HG03520 (cell line): ENCODE results near the gene PRAMEF20.
"Not testable (repeated sequence)": the region's sequence is repeated elsewhere in the genome, so short reads cannot be mapped to it uniquely, and the experiment has no call there.

Source experiments
- ATAC-seq: cut with Tn5 transposase; IDR thresholded peaks from one replicate; pipeline ENCODE4 v1.9.1; 2021; ENCODE audit warnings: mild to moderate bottlenecking, moderate library complexity; ENCODE audit not compliant: unreplicated experiment

PRAMEF20 gene

DNA sequence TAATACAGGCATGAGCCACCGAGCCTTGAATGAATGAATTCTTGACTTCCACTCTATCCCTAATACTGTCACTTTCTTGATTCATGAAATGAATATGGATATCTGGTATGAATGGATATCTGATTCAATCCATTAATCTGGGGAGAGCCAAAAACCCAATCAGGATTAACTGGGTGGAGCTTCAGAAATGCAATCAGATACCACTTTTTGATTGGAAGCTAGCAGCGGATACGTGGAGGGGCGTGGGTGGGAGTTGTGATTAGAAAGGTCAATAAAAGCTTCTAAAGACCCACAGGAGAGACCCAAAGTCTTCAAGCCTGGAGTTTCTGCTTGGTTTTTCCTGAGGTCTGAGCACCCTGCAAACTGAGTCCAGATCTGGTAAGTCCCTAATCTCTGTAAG is at the start of gene PRAMEF20:
TSS of gene PRAMEF20 (plus strand) at position 301 of the 400 bp plus-strand sequence. CDS start 5,905 bp downstream, outside the sequence.
- not testable (repeated sequence) for ATAC-seq

DNA sequence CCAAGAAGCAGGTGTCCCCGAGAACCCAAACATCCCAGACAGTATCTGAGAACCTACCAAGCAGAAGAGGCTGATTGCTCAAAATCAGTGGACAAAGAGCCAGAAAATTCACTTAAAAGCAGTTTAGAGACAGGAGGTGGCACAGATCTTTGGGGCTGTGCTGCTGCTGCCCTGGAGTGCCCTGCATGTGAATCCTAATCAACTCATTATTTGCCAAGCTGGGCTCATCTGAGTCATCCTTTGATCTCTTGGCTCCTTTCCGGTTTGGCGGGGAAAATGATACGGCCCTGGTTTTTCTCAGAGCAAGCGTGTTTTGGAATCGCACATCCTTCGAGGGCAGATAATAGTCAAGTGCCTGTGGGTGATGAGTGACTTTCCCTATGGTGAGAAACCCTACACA is 47.9 kb upstream of the PRAMEF20 start:
- ATAC-seq, result not testable (repeated sequence)

DNA sequence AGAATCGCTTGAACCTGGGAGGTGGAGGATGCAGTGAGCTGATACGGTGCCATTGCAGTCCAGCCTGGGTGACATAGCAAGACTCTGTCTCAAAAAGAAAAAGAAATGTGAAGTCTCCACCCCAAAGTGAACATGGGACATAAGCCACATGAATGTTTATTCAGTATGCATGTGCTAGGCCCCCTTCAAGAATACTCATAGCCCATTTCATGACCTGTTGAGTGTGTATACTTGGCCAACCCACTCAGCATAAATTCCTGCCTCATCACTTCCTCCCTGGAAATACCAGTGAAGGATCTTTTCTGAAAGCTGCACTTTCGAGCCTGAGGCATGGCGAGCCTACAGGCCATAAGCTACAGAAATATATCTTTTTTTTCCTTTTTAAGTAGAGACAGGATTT is 45.3 kb upstream of the PRAMEF20 start:
- ATAC-seq, result not testable (repeated sequence)

DNA sequence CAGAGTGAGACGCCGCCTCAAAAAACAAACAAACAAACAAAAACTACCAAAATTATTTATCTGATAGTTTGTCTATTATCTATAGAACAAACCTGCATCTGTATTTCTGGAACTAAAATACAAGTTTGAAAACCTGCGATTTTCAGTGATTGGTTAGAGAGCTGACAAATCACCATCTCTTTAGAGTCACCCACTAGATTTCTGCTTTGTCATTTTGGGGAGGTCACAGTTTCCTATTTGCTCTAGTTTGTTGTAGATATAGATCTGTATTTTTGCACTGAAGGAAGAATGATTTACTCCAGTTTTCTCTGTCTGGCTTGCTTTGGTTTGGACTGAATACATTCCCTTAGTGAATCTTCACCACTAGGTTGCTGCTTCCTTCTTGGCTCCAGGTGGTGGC is 43.7 kb upstream of the PRAMEF20 start:
- not testable (repeated sequence) for ATAC-seq

DNA sequence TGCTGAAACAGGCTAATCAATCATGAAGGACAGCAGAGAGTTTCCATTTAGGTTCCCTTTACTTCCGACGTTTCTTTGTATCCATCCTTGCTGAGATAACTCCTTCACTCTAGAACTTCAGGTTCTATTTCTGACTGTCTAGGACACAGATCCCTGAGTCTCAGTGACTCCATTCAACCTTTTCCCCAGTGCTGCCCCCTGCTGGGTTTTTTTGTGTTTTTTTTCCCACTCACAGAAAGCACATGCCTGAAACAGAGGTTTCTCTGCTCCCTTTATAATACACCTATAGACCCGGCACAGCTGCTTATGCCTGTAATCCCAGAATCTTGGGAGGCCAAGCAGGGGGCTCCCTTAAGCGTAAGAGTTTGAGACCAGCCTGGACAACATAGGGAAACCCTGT is 41.7 kb upstream of the PRAMEF20 start:
- not testable (repeated sequence) for ATAC-seq

DNA sequence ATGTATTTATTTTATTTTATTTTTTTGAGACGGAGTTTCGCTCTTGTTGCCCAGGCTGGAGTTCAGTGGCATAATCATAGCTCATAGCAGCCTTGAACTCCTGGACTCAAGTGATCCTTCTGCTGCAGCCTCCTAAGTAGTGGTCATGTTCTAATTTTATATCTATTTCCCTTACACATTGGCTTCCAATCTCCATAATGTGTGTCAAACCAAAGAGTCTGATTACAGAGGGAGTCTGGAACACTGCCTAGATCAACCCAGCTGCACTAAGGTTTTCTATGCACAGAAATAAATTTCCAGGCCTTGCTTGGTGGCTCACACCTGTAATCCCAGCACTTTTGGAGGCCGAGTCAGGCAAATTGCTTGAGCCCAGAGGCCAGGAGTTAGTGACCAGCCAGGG is 31.3 kb upstream of the PRAMEF20 start:
- ATAC-seq, result not testable (repeated sequence)

DNA sequence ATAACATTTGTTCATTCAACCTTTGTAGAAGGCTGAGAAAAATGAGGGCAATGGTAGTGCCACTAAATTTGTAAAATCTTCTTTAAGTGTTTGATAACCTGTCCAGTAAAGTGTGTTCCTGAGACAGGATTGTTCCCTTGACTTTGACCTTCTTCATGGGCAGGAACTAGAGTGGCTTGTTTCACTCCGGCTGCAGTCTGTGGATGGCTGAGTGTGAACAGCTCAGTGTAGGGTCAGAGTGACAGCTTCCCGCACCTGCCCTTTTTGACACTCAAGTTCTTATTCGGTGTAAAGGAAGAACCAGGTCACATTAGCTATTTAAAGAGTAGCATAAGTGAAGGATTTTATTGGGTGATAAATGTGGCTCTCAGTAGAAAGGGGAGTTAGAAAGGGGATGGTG is 29.9 kb upstream of the PRAMEF20 start:
- not testable (repeated sequence) for ATAC-seq

DNA sequence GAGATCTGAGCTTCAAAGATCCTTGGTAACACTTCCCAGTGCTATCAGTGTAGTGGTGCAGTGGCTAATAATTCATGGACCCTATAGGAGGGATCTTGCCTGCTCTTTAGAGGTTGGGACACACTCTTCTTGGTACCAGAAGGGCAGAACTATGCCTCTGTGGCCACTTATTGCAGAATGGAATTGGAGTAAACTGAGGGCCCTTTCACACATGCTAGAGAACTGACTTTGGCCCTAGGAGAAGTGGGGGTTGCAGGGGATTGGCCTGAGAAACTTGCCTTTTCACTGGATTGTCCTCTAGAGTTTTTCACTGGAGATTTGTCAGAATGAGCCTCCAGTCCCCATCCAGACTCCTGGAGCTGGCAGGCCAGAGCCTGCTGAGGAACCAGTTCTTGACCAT is 20.9 kb upstream of the PRAMEF20 start, which contains the start of gene PRAMEF17:
TSS of gene PRAMEF17 (plus strand) at position 301 of the 400 bp plus-strand sequence. CDS start at position 327, 26 bp downstream.
- not testable (repeated sequence) for ATAC-seq

DNA sequence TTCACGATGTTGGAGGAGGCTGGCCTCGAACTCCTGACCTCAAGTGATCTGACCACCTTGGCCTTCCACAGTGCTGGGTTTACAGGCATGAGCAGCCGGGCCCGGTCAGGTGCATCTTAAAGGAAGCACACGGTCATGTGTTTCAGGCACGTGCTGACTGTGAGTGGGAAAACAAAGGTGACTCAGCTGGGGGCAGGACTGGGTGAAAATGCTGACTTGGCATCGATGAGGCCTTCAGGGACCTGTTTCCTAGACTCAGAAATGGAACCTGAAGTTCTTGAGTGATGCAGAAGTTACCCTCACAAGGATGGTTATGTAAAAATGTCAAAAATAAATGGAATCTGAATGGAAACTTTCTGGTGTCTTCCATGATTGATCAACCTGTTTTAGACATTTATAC is 17.2 kb upstream of the PRAMEF20 start:
- ATAC-seq, result not testable (repeated sequence)

DNA sequence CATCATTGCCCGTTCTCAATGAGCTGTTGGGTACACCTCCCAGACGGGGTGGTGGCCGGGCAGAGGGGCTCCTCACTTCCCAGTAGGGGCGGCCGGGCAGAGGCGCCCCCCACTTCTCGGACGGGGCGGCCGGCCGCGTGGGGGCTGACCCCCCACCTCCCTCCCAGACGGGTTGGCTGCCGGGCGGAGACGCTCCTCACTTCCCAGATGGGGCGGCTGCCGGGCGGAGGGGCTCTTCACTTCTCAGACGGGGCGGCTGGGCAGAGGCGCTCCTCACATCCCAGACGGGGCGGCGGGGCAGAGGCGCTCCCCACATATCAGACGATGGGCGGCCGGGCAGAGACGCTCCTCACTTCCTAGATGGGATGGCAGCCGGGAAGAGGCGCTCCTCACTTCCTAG is 15.5 kb upstream of the PRAMEF20 start:
- ATAC-seq, result not testable (repeated sequence)

DNA sequence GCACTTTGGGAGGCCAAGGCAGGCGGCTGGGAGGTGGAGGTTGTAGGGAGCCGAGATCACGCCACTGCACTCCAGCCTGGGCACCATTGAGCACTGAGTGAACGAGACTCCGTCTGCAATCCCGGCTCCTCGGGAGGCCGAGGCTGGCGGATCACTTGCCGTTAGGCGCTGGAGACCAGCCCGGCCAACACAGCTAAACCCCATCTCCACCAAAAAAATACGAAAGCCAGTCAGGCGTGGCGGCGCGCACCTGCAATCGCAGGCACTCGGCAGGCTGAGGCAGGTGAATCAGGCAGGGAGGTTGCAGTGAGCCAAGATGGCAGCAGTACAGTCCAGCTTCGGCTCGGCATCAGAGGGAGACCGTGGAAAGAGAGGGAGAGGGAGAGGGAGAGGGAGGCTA is 14.9 kb upstream of the PRAMEF20 start:
- ATAC-seq, result not testable (repeated sequence)

DNA sequence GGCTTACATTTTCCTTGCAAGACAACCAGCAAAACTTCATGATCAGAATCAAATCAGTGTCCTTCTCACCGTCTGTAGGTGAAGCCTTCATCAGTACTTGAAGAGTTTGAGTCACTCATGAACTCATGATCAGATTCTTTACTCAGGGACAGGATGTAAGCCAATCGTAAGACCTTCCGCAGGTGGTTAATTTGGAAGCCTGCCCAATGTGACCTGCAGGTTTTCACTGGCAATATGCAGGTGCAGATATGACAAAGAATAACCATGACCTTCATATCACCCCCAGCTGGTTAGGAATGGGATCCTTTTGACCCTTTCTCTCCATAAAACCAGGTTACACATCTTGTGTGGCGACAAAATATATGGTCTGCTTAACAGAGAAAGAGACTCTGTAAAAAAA is 2.4 kb upstream of the PRAMEF20 start:
- ATAC-seq, result no peak

DNA sequence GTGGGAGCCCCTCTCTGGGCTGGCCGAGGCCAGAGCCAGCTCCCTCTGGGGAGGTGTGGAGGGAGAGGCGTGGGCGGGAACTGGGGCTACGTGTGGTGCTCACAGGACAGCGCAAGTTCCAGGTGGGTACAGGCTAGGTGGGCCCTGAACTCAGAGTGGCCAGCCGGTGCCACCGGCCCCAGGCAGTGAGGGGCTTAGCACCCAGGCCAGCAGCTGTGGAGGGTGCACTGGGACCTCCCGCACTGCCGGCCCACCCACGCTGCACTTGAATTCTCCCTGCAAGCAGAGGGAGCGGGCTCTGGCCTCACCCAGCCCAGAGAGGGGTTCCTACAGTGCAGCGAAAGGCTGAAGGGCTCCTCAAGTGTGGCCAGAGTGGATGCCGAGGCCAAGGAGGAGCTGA is 20.2 kb downstream of the PRAMEF20 start:
- ATAC-seq, result no peak

DNA sequence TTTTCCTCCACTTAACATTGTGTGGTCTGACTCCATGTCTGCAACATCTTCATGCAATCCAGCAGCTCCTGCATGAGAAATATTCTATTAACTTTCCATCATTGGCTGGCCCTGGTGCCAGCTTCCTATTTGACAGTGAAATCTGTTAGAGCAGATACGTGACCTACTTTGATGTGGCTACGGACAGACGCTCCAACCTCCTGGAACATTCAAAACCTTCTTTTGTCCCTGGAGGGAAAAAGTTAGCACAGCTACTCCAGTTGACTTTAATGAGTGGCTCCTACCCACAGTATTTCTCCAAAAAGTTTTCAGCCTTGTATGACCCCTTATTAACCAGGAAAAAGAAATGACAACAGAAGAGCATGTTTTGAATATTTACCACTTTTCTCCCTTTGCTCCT is 22.0 kb downstream of the PRAMEF20 start:
- ATAC-seq, result no peak

DNA sequence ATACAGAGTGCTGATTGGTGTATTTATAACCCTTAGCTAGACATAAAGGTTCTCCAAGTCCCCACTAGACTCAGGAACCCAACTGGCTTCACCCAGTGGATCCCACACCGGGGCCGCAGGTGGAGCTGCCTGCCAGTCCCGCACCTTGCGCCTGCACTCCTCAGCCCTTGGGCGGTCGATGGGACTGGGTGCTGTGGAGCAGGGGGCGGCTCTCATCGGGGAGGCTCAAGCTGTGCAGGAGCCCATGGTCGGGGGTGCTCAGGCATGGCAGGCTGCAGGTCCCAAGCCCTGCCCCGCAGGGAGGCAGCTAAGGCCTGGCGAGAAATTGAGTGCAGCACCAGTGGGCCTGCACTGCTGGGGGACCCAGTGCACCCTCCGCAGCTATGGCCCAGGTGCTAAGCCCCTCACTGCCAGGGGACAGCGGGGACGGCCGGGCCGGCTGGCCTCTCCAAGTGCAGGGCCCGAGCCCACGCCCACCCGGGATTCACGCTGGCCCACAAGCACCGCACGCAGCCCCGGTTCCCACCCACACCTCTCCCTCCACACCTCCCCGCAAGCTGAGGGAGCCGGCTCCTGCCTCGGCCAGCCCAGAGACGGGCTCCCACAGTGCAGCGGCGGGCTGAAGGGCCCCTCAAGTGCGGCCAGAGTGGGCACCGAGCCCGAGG is 23.6 kb downstream of the PRAMEF20 start:
- ATAC-seq, result not testable (repeated sequence)

DNA sequence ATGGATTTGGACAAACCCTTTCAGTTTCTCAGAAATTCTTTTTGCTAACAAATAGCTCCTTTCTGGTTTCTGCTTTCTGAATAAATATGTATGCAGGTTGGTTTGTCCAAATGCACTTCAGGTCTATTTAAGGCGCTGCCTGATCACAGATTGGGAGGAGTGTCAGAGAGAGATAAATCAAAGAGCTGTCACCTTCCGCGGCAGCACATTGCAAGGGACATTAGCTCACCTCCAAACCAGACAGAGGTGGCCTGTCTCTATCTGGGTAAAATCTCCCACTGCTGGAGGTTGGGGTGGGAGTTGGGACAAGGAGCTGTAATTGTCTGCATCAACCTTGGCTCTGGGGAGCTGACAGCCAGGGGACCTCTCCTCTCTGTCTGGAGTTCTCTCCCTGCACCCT is 25.2 kb downstream of the PRAMEF20 start:
- no peak for ATAC-seq

DNA sequence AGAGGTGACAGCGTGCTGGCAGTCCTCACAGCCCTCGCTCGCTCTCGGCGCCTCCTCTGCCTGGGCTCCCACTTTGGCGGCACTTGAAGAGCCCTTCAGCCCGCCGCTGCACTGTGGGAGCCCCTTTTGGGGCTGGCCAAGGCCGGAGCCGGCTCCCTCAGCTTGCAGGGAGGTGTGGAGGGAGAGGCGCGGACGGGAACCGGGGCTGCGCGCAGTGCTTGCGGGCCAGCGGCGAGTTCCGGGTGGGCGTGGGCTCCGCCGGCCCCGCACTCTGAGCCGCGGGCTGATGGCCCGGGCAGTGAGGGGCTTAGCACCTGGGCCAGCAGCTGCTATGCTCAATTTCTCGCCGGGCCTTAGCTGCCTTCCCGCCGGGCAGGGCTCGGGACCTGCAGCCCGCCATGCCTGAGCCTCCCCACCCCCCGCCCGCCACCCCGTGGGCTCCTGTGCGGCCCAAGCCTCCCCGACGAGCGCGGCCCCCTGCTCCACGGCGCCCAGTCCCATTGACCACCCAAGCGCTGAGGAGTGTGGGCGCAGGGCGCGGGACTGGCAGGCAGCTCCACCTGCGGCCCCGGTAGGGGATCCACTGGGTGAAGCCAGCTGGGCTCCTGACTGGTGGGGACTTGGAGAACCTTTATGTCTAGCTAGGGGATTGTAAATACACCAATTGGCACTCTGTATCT is 29.0 kb downstream of the PRAMEF20 start:
- not testable (repeated sequence) for ATAC-seq

DNA sequence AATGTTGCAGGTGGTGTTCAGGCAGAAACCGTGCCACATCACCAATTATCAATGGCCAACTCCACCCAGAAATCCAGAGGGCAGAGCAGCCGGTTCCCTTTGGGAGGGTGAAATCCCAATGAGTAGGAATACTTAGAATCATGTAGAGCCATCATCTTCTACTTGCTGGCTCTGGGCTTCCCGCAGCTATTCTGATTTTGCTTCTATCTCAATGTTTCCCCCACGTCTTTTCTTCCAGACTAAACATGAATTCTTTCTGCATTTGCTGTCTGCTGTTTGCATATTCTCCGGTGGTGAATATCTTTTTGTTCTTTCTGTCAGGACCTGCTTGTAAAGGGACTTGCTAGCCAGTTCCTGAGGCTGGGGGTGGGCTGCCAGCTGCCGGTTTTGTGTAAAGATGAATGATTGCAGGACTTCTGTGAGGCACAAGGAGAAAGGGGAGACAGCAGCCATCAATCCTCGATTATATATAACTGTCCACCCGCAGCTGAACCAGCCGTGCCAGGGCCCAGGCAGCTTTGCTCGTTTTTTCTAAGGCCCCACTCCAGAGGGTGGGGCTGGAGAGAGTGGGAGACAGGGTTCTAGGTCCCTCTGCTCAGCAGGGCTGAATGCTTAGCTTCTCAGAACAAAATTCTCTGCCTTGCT is 33.2 kb downstream of the PRAMEF20 start:
- ATAC-seq, result no peak

DNA sequence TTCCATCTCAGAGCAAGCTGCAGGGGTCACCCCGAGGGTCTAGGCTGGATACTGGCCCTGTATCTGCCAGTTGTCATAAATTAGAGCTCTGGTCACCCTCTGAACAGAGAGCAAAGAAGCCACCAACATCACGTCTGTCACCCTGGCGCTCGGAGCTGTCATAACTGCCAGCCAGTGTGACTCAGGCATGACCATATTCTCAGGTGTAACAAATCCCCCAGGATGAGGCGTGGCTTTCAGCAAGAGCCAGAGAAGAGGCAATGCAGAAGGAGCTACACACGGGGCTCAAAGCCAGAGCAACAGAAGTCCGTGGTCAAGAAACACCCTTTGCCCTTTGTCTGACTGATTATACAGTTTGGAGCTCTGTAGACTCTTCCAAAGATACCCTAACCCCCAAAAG is 40.0 kb downstream of the PRAMEF20 start:
- ATAC-seq, result no peak

DNA sequence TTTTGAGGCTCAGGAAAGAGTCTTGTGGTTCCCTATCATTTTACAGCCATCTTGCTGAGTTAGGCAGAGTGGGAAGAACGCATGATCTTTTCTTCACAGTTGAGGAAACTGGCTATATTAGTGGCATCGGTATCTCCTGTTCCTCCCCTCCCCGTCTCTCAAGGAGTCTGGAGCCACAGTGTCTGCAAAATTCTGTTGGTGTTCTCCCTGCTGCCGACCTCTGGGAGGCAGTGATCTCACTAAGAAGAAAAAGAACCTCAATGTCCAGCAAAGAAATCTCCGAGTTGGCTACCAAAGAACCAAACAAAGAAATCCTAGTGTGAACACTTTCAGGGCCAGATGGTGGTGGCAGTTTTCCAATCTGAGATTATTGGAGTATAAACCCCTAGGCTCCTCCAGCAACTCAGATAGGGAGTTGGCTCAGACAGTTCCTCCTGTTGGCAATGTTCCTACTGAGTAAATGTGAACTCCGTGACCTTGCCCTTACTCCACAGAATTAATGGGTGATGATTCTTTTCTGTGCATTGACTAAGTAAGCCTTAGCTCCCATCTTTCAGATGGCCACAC is 41.2 kb downstream of the PRAMEF20 start:
- no peak for ATAC-seq

DNA sequence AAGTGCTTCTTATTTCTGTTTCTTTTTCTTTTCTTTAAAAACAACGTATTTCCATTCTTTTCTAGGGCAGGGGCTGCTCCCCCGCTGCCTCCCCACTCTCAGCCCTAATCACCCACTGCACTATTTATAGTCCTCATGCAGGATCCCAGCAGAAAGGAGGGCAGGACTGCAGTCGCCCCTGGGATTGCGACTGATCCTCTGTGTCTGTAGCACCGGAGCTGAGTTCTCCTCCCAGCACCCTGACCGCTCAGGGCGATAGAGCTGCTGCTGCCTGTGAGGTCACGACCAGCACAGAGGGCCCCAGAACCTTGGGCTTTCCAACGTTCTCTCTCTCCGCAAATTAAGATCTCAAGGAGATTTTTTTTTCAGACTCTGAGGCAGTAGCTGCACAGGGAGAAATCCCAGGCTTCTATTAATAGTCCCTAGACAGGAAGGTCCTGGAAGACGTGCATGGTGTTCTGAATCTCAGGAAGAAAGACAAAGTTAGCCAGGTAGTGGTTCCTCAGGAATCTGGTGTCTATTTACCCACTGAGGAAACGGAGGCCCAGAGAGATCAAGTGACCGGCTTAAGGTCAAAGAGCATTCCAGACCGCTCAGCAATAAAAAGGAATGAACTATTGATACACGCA is 46.8 kb downstream of the PRAMEF20 start:
- no peak for ATAC-seq
